GM13976 (cell line): ENCODE measurements around the gene GLMN.

Source experiments
- DNase-seq: peaks from one replicate; pipeline ENCODE4 v3.0.0; 2012; ENCODE audit warnings: low spot score
- in situ Hi-C: fragments of 300-500 bp; cut with MboI; formaldehyde crosslinking; loops from one replicate; pipeline ENCODE4 v1.12.0; 2022; ENCODE audit warnings: low sequenced_read_pairs, mixed read lengths, inconsistent platforms; ENCODE audit not compliant: unreplicated experiment
- TF ChIP-seq, protein P1 (sequence below): IDR thresholded peaks from 2 replicates; pipeline ENCODE4 v1.5.1; 2012; ENCODE audit warnings: borderline replicate concordance, mild to moderate bottlenecking; ENCODE audit not compliant: insufficient read depth; ENCODE audit errors: extremely low read depth, missing control alignments, control extremely low read depth

GLMN gene

DNA sequence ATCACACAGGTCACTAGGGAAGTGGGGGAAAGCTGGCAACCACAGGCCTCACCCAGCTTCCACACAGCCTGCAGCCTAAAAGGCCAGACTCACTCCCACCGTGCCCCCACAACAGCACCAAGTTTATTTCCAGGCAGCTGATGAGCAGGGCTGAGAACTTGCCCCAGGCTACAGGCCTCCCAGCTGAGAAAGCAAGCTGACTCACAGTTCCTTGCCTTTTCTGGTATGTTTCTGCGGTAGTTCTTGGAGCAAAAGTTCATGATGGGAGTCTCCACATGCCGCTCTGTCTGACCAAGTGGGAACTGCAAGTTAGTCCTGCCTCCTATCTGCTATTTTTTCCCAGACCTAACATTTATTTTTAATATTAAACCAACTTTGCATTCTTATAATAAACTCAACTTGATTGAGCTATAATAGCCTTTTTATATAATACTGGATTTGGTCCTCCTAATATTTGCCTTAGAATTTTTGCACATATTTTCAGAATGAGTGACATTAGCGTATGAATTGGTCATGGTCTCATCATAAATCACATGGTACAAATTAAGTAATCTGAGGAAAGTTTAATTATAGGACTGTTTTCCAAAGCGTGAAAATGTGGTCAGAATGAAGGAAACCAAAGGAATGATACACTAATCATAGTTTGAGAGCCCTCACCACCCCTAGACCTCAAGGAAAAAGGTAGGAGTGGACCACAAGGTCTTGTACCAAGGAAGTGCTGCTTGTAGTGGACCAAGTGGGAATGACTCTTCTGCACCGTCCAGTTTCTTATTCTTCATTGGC is 30.8 kb upstream of the GLMN start:
- in situ Hi-C loops = no loop called here

DNA sequence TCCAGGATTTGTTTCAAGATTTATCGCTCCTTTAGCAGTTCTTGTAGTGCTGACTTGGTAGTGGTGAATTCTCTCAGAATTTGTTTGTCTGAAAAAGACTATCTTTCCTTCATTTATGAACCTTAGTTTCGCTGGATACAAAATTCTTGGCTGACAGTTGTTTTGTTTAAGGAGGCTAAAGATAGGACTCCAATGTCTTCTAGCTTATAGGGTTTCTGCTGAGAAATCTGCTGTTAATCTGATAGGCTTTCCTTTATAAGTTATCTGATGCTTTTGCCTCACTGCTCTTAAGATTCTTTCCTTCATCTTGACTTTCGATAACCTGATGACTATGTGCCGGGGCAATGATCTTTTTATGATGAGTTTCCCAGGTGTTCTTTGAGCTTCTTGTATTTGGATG is 29.0 kb upstream of the GLMN start:
- TF ChIP-seq, protein P1, sequence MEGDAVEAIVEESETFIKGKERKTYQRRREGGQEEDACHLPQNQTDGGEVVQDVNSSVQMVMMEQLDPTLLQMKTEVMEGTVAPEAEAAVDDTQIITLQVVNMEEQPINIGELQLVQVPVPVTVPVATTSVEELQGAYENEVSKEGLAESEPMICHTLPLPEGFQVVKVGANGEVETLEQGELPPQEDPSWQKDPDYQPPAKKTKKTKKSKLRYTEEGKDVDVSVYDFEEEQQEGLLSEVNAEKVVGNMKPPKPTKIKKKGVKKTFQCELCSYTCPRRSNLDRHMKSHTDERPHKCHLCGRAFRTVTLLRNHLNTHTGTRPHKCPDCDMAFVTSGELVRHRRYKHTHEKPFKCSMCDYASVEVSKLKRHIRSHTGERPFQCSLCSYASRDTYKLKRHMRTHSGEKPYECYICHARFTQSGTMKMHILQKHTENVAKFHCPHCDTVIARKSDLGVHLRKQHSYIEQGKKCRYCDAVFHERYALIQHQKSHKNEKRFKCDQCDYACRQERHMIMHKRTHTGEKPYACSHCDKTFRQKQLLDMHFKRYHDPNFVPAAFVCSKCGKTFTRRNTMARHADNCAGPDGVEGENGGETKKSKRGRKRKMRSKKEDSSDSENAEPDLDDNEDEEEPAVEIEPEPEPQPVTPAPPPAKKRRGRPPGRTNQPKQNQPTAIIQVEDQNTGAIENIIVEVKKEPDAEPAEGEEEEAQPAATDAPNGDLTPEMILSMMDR = no peak
- in situ Hi-C loops = no loop called here
- no peak for DNase-seq

More for the DNA sequence above, 30.8 kb upstream of the GLMN start:
- DNase-seq = no peak
- TF ChIP-seq, protein P1 = no peak

DNA sequence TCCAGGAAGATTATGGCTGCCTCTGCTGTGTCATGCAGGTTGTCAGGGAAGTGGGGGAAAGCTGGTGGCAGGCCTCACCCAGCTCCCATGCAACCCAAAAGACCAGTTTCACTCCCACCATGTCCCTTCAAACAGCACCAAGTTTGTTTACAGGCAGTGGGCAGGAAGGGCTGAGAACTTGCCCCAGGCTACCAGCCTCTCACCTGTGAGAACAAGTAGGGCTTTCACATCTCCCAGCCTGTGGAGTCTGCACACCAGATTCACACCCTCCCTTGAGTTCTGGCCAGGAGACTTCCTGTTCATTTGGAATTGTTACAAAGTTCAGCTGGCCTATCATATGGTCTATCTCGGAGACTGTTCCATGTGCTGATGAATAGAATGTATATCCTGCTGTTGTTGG is 27.9 kb upstream of the GLMN start:
- no peak for DNase-seq
- TF ChIP-seq, protein P1 = no peak
- in situ Hi-C loops = no loop called here

DNA sequence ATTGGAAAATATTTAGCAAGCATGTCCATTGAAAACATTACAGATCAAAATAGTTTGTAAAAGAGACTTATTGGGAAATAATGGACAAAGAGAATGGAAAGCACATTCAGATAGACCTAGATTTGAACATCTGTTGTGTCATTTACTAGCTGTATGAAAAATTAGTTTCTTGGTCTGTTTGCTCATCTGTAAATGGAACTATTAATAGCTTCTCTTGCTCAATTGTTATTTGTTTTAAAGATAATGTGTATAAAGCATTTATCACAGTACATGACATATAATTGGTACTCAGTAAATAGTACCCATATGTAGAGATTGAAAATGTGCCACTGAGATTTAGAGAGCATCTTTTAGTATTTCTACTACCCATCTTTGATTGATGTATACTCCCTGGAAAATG is 26.0 kb upstream of the GLMN start:
- in situ Hi-C loops = no loop called here
- TF ChIP-seq, protein P1 = no peak
- DNase-seq = no peak

DNA sequence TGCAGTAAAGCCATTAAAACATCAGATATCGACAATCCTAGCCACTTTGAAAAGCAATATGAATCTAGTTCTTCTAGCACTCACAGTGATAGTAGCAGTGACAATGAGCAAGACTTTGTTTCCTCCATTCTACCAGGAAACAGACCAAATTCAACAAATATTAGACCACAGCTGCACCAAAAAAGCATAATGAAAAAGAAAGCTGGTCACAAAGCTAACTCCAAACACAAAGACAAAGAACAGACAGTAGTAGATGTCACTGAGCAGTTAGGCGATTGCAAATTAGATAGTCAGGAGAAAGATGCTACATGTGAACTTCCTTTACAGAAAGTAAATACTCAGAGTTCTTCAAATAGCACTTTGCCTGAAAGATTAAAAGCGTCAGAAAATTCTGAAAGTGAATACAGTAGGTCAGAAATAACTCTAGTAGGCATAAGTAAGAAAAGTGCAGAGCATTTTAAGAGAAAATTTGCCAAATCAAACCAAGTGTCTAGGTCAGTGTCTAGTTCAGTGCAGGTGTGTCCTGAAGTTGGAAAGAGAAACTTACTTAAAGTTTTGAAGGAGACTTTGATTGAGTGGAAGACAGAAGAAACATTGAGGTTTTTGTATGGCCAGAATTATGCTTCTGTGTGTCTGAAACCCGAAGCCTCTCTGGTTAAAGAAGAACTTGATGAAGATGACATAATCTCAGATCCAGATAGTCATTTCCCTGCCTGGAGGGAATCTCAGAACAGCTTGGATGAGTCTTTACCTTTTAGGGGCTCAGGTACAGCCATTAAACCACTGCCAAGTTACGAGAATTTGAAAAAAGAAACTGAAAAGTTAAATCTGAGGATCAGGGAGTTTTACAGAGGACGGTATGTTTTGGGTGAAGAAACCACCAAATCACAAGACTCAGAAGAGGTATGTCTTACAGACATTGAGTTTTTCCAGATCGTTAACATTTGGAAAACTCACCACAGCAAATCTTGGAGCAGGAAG is 25.0 kb upstream of the GLMN start:
- no peak for DNase-seq
- TF ChIP-seq, protein P1 = no peak
- in situ Hi-C loops = no loop called here

DNA sequence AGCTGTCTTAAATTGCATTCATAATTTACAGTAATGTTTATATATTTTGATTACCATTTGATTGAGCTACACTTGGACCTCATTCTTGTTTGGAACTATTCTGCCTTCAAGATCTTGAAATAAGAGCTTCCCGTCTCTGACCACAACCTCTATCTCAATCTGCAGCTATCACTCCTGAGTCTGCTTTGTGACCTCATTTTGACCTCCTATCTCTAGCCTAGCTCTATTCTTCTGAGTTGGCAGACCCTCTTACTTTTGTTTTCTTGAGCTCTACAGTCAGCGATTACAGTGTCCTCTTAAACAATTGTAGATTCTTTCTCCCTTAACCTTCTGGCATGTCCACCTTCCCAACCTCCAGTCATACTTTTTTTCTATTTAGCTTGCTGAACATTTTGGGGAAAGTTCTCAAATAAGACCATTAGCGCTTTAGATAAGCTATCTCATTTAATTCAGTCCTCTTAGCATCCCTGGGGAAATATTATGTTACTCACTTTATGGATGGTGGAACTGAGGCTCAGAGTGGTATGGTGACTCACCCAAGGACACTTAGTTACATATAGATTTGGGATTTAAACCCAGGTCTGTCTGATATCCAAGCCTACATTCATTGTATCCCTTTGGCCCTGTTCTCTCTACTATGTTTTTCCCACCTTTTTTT is 19.2 kb upstream of the GLMN start:
- in situ Hi-C loops = loop anchor here (10.0 kb wide), 1 partner anchor 297 kb away; no protein-coding TSS in a partner anchor
- no peak for DNase-seq
- TF ChIP-seq, protein P1 = no peak
